Kidney (tissue), 14 donors: ENCODE results near the gene EXOC2. TPM values are rescaled to one million over a fixed set of nuclear protein-coding genes. Genes with fewer than 3 reads are reported as not detected.

Experiments
- DNase-seq, 5 donors: peaks; one replicate each; pipeline ENCODE4 v3.0.0-alpha.2; 2013 to 2020
- FAIRE-seq: peaks from 2 replicates; lab custom pipeline; 2012; peaks lifted over from hg19 to GRCh38; lab: Jason Lieb, UNC
- H3K27ac ChIP-seq, 2 donors: one replicate each; pipeline ENCODE4 v1.7.0; 2013; ENCODE audit warnings: low read depth in 2 of 2, low read length in 2 of 2, inconsistent platforms in 1 of 2
- H3K27me3 ChIP-seq: one replicate; pipeline ENCODE4 v1.7.1; 2013; ENCODE audit warnings: low read length, inconsistent platforms; ENCODE audit not compliant: control insufficient read depth, insufficient read depth
- H3K36me3 ChIP-seq, 3 donors: one replicate each; pipeline versions ENCODE4 v1.7.0 to v1.7.1; 2013; ENCODE audit warnings: low read length in 3 of 3, control low read depth in 1 of 3, inconsistent platforms in 1 of 3; ENCODE audit not compliant: insufficient read depth in 3 of 3, control insufficient read depth in 2 of 3
- H3K4me1 ChIP-seq, 3 donors: one replicate each; pipeline versions ENCODE4 v1.7.0 to v1.7.1; 2013; ENCODE audit warnings: low read length in 3 of 3, inconsistent platforms in 1 of 3, low read depth in 1 of 3; ENCODE audit not compliant: control insufficient read depth in 2 of 3, insufficient read depth in 2 of 3
- H3K4me3 ChIP-seq, 3 donors: one replicate each; pipeline versions ENCODE4 v1.7.0 to v1.8.1; 2013; ENCODE audit warnings: low read length in 3 of 3, control low read depth in 1 of 3, inconsistent platforms in 1 of 3
- H3K9ac ChIP-seq, 3 donors: one replicate each; pipeline versions ENCODE4 v1.7.0 to v1.7.1; 2013; ENCODE audit warnings: low read length in 3 of 3, control low read depth in 1 of 3, inconsistent platforms in 1 of 3
- H3K9me3 ChIP-seq, 3 donors: one replicate each; pipeline versions ENCODE4 v1.7.0 to v1.7.1; 2013; ENCODE audit warnings: low read length in 3 of 3, control low read depth in 1 of 3, inconsistent platforms in 1 of 3; ENCODE audit not compliant: control insufficient read depth in 2 of 3, insufficient read depth in 1 of 3
- intact Hi-C: fragments of 100-400 bp; cut with DNase I; formaldehyde crosslinking; loops from one replicate; pipeline ENCODE4 v1.11.1; 2022
- polyA plus RNA-seq: library from polyadenylated mRNA; stranded (reverse); fragments of 350-450 nt; fragmentation: Illumina TruSeq; extraction: RNeasy Lipid Tissue Mini Kit (QIAGEN cat#74804); gene quantifications from one replicate; pipeline ENCODE4 v1.2.3, GENCODE V29; 2014; ENCODE audit warnings: low read depth, low replicate concordance; ENCODE audit not compliant: insufficient read depth
- total RNA-seq: library from RNA; stranded (reverse); fragmentation: NEBNext Ultra II Directional; extraction: Animal tissue kit (Norgen Biotek cat#: 25700); gene quantifications from one replicate; pipeline ENCODE4 v1.2.1, GENCODE V29; 2021
- TF ChIP-seq, protein P1 (sequence below): IDR thresholded peaks from 3 replicates; pipeline ENCODE4 v1.5.1; 2012; ENCODE audit warnings: mild to moderate bottlenecking, moderate library complexity, borderline replicate concordance; ENCODE audit not compliant: insufficient read depth; ENCODE audit errors: extremely low read depth
- donor health status: control.
- donor health status: control.
- donor health status: control.
- donor health status: control.
- donor health status: control.
- donor health status: DM: yes; HTN: yes; CAD: no.
- donor health status: Normal renal cell carcinoma (clear cell type).

EXOC2 gene
- total and polyA plus RNA-seq, 2 donors from 2014 or later: 8.6 to 21.7 TPM

- intact Hi-C loops: no loop called here
- H3K4me1 ChIP-seq: no peaks in the 10 kb centered on the region
- TF ChIP-seq, protein P1, sequence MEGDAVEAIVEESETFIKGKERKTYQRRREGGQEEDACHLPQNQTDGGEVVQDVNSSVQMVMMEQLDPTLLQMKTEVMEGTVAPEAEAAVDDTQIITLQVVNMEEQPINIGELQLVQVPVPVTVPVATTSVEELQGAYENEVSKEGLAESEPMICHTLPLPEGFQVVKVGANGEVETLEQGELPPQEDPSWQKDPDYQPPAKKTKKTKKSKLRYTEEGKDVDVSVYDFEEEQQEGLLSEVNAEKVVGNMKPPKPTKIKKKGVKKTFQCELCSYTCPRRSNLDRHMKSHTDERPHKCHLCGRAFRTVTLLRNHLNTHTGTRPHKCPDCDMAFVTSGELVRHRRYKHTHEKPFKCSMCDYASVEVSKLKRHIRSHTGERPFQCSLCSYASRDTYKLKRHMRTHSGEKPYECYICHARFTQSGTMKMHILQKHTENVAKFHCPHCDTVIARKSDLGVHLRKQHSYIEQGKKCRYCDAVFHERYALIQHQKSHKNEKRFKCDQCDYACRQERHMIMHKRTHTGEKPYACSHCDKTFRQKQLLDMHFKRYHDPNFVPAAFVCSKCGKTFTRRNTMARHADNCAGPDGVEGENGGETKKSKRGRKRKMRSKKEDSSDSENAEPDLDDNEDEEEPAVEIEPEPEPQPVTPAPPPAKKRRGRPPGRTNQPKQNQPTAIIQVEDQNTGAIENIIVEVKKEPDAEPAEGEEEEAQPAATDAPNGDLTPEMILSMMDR: no peak
- no peaks in the 10 kb centered on the region for H3K36me3 ChIP-seq
- FAIRE-seq: no peak
- H3K27me3 ChIP-seq: peaks cover 19% of the 10 kb centered on the region
- no peak overlapping the region for H3K9ac ChIP-seq
- no peak overlapping the region for H3K4me3 ChIP-seq
- DNase-seq: peak in 2 of 5 donors; percentile 17 to 26
- H3K27ac ChIP-seq: no peak overlapping the region
- H3K9me3 ChIP-seq: no peaks in the 10 kb centered on the region
Observed at GRCh38 chr6:715709-716491, 23.0 kb upstream of the EXOC2 start.

GRCh38 chr6:714100-714499 is 21.2 kb upstream of the EXOC2 start:
- Histone ChIP-seq H3K36me3 (no peaks in the 10 kb centered on the region), H3K27me3 (peaks cover 29% of the 10 kb centered on the region), H3K4me1 (no peaks in the 10 kb centered on the region), H3K9me3 (no peaks in the 10 kb centered on the region), H3K4me3 (no peak overlapping the region), H3K27ac (no peak overlapping the region), H3K9ac (no peak overlapping the region)
- DNase-seq (no peak), FAIRE-seq (no peak)
- TF ChIP-seq, protein P1: no peak
- intact Hi-C loops: no loop called here

- H3K4me1 ChIP-seq: no peaks in the 10 kb centered on the region
- H3K9ac ChIP-seq: no peak overlapping the region
- no peaks in the 10 kb centered on the region for H3K36me3 ChIP-seq
- H3K9me3 ChIP-seq: no peaks in the 10 kb centered on the region
- DNase-seq (no peak), FAIRE-seq (no peak)
- H3K27me3 ChIP-seq: peaks cover 34% of the 10 kb centered on the region
- intact Hi-C loops: no loop called here
- TF ChIP-seq, protein P1: no peak
- no peak overlapping the region for H3K27ac ChIP-seq
- H3K4me3 ChIP-seq: no peak overlapping the region
Observed at GRCh38 chr6:713351-713750, 20.4 kb upstream of the EXOC2 start.

- Histone ChIP-seq H3K36me3 (no peaks in the 10 kb centered on the region), H3K4me3 (no peak overlapping the region), H3K9ac (no peak overlapping the region), H3K9me3 (no peaks in the 10 kb centered on the region), H3K27ac (no peak overlapping the region), H3K4me1 (no peaks in the 10 kb centered on the region), H3K27me3 (peaks cover 38% of the 10 kb centered on the region)
- DNase-seq: no peak
- intact Hi-C loops: no loop called here
- no peak for FAIRE-seq
- TF ChIP-seq, protein P1: no peak
Observed at GRCh38 chr6:712805-713204, 19.9 kb upstream of the EXOC2 start.
